ENCODE measurements around the gene TNFAIP1.
A peak's percentile ranks its signal among the peaks of the same experiment; 100 is the strongest.
"Not testable (repeated sequence)": the region's sequence is repeated elsewhere in the genome, so short reads cannot be mapped to it uniquely, and the experiment has no call there.

Gene TNFAIP1, protein sequence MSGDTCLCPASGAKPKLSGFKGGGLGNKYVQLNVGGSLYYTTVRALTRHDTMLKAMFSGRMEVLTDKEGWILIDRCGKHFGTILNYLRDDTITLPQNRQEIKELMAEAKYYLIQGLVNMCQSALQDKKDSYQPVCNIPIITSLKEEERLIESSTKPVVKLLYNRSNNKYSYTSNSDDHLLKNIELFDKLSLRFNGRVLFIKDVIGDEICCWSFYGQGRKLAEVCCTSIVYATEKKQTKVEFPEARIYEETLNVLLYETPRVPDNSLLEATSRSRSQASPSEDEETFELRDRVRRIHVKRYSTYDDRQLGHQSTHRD

DNA sequence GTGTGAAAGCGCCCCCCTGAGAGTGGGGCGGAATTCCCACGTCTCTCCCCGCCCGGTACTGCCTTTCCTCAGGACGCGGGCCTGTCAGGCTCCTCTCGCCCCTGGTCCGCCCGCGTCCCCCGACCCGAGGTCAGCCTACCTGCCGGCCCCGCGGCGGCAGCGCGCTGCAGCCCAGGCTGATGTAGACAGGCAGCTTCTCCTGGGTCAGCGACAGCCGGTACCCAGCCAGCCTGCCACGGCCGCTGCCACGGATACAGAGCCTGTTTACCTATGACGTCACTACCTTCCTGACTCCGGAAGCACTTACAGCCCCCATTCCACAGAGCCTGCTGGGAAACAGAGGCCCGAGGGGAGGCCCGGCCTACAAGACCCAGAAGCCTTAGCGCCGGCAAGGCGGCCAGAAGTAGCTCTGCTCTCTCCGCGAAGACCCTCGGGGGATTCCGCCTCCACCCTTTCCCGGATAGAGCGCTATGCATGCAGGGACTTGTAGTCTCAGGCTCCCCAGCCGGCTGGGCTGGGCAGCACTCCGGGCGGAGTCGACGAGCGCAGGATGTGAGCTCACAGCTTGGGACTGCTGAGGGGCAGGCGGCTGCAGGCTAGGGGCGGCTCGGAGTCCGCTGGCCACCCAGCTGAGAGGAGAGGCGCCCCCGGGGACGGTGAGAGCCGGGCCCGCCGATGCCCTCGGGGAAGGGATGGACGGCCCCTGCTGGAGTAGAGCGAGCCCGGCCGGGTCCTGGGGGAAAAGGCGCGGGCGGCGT, at the start of gene TNFAIP1, which contains the start of gene IFT20:
Gene TNFAIP1, plus strand, starts transcription at position 561 of the 758 bp plus-strand sequence. CDS start 3,761 bp downstream, outside the sequence.
Gene IFT20, minus strand, starts transcription at position 272 of the 758 bp plus-strand sequence. CDS start 3,487 bp downstream, outside the sequence.
- peak; percentile 100 for DNase-seq

- DNase-seq, result no peak
These were observed 49.6 kb upstream of the TNFAIP1 start for GRCh38 chr17:28285965-28286364.

- DNase-seq, result no peak
These were observed 44.9 kb upstream of the TNFAIP1 start for GRCh38 chr17:28290703-28291102.

GRCh38 chr17:28291780-28292330, 43.7 kb upstream of the TNFAIP1 start:
- DNase-seq, result no peak

- not testable (repeated sequence) for DNase-seq
These were observed 42.7 kb upstream of the TNFAIP1 start for GRCh38 chr17:28292878-28293277.

- no peak for DNase-seq
These were observed 41.6 kb upstream of the TNFAIP1 start for GRCh38 chr17:28293994-28294393.

DNA sequence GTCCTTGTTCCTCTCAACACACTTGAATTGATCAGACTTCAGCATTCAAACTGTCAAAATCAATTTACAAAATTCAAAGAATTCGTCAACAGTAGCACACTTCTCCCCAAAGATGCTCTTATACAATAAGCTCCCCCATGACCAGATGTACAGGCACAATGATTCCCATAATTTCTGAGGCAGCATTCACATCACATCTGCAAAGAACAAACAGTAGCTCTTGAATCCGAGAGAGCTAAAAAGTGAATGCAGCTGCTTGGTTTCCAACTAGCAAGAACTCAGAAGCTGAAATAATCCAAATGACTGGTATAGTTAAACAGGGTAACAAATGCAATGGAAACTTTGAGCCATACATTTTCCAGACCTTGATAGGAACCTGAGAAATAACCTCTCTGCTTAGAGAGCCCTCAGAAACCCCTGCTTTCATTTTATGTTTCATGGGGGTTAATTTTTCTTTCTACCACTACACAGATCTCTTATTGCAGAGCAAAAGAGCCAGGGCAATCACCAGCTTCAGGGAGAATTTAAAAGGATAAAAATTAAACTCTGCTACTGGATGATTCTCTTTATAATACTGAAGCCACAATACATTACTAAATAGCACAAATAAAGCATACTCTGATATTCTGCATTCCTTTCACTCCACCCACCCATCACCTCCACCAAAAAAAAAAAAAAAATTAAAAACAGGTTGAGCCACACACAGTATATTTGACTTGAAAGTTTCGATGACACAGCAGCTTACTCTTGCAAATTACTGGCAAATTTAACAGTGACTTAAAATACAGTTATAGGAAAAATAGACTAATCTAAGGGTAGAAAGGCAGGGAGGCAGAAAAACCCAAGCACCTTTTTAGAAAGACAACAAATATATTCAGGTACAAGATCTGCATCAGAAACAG, 39.6 kb upstream of the TNFAIP1 start:
- no peak for DNase-seq

- DNase-seq, result no peak
These were observed 37.1 kb upstream of the TNFAIP1 start for GRCh38 chr17:28298449-28298848.

DNA sequence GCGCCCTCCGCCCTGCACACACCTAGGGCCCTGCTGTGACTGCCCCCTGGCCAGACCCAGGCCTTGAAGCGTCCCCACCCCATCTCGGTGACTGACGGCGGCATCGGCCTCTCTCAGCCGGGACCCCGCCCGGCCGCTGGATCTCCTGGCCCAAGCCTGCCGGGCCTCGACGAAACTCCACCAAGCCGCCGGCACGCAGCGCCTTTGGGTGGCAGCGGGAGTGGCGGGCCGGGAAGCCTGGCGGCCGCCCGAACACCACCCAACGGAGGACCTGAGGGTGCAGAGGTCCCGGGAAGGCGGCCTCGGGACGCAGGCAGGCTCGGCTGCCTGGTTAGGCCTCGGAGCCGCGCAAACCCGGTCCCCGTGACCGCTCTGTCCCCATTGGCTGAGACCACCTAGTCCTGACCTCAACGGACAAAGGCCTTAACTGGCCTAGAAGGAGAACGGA, 28.6 kb upstream of the TNFAIP1 start:
- no peak for DNase-seq

DNA sequence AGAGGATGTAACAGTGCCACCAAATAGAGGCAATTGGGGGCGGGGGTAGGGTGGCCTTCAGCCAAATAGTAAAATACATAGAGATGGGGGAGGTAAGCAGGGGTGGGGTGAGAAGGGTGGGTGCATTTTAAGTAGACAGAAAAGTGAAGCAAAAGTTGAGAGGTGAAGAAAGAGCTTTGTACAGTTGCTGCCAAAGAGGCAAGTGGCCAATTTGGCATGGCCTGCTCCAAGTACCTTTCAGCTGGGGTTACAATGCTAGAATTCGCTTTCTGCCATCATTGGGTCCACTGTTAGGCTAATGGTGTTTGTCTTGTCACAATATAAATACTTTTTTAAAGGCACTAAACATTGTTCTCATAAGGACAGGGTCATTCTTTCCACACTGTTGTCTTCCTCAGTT, 21.7 kb upstream of the TNFAIP1 start:
- DNase-seq, result no peak

- DNase-seq, result no peak
These were observed 19.5 kb upstream of the TNFAIP1 start for GRCh38 chr17:28315846-28316705.

DNA sequence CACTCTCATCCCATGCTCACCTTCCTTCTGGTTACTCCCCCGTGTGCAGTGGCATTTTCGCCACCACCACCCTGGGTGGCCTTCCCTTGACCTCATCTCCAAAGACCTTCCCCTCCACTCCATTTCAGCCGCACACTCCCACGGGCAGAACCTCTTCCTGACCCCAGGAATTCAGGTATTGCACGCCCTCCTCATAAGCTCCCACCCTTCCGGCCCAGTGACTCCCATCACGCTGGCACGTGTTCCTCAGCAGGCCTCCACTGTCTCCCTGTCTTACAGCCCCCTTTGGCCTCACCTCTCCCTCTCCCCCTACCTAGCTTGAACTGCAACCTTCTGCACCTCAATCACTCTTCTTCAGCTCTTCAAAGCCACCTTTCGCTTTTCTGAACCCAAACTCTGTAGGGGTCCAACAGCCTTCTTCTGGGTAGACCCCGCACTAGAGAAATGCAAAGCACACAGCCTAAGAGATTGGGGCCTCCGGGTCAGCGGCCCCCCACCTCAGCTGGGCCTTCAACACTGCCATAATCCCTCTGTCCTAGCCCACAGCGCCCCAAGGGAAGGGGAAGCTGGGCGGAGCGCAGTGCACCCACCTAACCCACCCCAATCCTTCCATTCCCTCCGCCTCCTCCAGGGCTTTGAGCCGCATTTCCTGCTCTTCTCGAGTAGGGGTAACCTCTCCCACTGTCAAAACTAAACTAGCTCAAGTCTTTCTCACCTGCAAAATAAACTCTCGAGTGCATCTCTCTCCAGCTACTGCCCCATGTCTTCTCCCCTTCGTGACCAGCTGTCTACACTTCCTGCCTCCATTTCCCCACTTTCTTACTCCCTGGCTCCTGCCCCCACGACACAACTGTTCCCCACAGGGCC, 18.2 kb upstream of the TNFAIP1 start:
- no peak for DNase-seq

DNA sequence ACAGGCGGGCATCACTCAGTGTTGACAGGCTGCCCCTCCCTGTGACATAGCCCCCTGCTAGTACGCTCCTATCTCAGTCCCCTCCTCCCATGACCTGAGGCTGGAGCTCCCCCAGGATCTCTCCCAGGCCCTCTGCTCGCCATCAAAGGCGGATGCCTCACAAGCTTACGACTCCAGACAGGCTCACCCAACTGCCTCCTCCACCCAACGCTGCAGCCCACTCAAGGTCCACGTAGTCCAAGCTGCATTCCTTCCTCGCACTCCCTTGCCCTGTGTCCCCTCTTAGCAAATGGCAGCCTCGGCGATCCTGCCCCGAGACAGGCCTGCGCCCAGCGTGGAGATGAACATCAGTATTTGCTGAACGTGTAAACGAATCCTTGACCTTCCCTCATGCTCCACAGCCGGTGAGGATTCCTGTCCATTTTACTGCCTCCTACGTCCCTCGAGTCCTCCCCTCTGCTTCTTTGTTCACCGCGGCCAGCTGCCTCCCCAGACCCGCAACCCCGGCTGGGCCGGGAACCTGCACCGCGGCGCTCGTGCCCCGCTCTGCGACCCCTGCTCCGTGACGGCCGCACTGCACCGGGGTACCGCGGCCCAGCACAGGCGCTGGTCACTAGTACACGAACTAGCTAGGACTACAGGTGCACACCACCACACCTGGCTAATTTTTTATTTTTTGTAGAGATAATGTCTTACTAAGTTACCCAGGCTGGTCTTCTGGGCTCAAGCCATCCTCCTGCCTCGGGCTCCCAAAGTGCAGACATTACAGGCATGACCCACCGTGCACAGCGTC, 17.4 kb upstream of the TNFAIP1 start:
- DNase-seq, result peak; percentile 43

GRCh38 chr17:28318759-28319597, 16.6 kb upstream of the TNFAIP1 start, which contains the start of gene TMEM97:
TSS of gene TMEM97 (plus strand) at chr17:28319200. CDS start at chr17:28319240, 40 bp downstream.
- peak; percentile 98 for DNase-seq

GRCh38 chr17:28319598-28319935, 16.0 kb upstream of the TNFAIP1 start:
- DNase-seq, result peak; percentile 45

DNA sequence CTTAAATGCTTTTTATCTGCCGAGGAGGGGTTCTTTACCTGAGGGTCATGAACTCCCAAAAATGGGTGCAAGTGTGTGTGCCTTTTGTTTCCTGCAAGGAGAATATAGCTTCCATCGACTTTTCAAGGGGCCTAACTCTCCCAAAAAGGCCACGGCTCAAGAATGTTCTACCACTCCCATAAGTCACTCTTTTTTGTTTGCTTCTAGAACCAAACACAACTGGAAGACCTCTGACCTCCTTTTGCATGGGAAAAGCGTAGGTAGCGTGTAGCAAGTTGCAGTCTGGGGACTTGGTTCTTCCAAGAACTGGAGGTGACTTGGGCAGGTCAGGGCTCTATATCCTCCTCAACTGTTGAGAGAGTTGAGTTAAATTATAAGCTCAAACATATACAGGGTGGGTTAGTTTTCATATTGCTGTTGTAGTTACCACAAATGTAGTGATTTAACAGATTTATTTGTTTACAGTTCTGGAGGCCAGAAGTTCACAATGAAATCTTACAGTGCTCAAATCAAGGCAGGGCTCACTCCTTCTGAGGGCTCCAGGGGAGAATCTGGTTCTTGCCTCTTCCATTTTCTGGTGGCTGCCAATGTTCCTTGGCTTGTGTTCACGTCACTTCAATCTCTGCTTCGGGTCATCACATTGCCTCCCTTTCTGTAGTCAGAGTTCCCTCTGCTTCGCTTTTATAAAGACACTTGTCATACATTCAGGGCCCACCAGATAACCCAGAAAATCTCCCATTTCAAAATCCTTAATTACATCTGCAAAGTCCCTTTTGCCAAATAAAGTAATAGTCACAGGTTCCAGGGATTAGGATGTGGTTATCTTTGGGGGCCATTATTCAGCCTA, 15.1 kb upstream of the TNFAIP1 start:
- no peak for DNase-seq

GRCh38 chr17:28324267-28324745, 11.3 kb upstream of the TNFAIP1 start:
- DNase-seq, result no peak

DNA sequence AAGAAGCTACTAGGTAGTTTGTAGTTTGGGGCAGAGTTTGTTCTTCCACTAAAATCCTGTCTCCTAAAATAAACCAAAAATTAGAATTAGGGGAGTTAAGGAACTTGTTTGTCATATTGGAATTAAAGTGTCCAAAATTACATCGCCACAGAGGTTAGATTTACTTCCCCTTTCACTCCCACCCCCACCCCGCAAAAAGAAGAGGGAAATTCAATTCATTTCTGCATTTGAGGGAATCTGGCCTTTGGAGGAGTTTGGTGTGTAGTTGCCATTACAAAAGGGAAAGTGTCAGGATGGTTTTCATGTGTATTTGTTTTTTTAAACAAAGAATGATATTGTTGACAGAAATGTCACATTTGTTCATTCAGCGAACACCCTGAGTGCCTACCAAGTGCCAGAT, 10.8 kb upstream of the TNFAIP1 start:
- no peak for DNase-seq
